ENCODE data around the gene MINK1. TPM values are rescaled to one million over a fixed set of nuclear protein-coding genes. Genes with fewer than 3 reads are reported as not detected.

The MINK1 gene
- total and polyA plus RNA-seq, 2 of the 13 experiments (the other 11 are each of a cell fraction or from before 2014, with no cell fraction given) = 17.2 to 63.9 TPM

GRCh38 chr17:4789951-4790704 lies 43.0 kb upstream of the MINK1 start:
- in situ Hi-C loops (cut with HindIII; ENCODE audit: extremely low pct_ligation_motif_present, low pct_unique_long_range_greater_than_20kb) (loop anchor here (10.0 kb wide), 1 partner anchor 55 kb away; the partner anchor contains the start of genes CXCL16, MED11 and ZMYND15), intact Hi-C loops (cut with micrococcal nuclease; ENCODE audit: unreplicated experiment) (loop anchor here (2.0 kb wide), 1 partner anchor 31 kb away; no protein-coding TSS in a partner anchor)
- Histone ChIP-seq H3K79me2 (ENCODE audit: insufficient read depth, low read length) (peaks cover 15% of the 10 kb centered on the region), H3K4me1 (ENCODE audit: insufficient read depth, low read length) (peaks cover 28% of the 10 kb centered on the region), H3K36me3 (replicated peaks in 1 of 2; ENCODE audit: control insufficient read depth in 1 of 2, insufficient read depth in 2 of 2, low read length in 2 of 2) (peaks cover 0 to 1% of the 10 kb centered on the region in 2 experiments; a peak in 3 of 5 replicates), H3K9me3 (ENCODE audit: low read length) (no peaks in the 10 kb centered on the region), H3K27me3 (ENCODE audit: control insufficient read depth in 1 of 2, insufficient read depth in 2 of 2, low read length in 2 of 2) (no peaks in the 10 kb centered on the region; a peak in 1 of 5 replicates), H3K4me2 (ENCODE audit: low read depth, low read length) (peak overlapping the region; percentile 96), H3K9ac (ENCODE audit: insufficient read depth, low read depth, low read length) (peak overlapping the region; percentile 97), H3K27ac (ENCODE audit: extremely low read length, insufficient read depth, low read length) (peak overlapping the region; percentile 96), H4K20me1 (ENCODE audit: insufficient read depth, low read length) (no peaks in the 10 kb centered on the region), H2AFZ (ENCODE audit: low read length) (no peak overlapping the region), H3K4me3 (replicated peaks in 1 of 3; ENCODE audit: insufficient read depth in 1 of 3, low read depth in 2 of 3, low read length in 3 of 3) (peak overlapping the region; percentile 89 to 94 (median 91))
- no TSS peak for BruUV-seq (replicated peaks)
- CTCF ChIA-PET (ENCODE audit: low intra/inter-chr PET ratio, low total read pairs) = interaction anchor here (1.8 to 4.1 kb wide), 4 partner anchors 58 to 99 kb away, joined by 8 to 51 read pairs (median 10); partner anchors contain the start of genes ARRB2 and MED11
- POLR2A ChIA-PET = interaction anchor here (0.5 to 6.4 kb wide), 26 partner anchors 9 to 150 kb away, joined by 3 to 317 read pairs (median 6); partner anchors contain the start of genes ARRB2, CXCL16, MED11 and MINK1
- FAIRE-seq = no peak
- peak; percentile 82 for ATAC-seq
- peak; percentile 69 for DNase-seq (ENCODE audit: low spot score)
- WGBS (ENCODE audit: low lambda C conversion rate) = 7% methylated on average over 26 of the region's 91 CpGs
- TF ChIP-seq TEF (CRISPR knock-in tag; IDR thresholded peaks at IDR 0.05) (no peak), ZNF136 (CRISPR knock-in tag; IDR thresholded peaks at IDR 0.05; ENCODE audit: low read depth) (no peak), ELF3 (CRISPR knock-in tag; IDR thresholded peaks at IDR 0.05) (peak; percentile 74), HOMEZ (CRISPR knock-in tag; IDR thresholded peaks at IDR 0.05; ENCODE audit: low read depth) (no peak), ZNF576 (CRISPR knock-in tag; IDR thresholded peaks at IDR 0.05) (no peak), HNRNPK (IDR thresholded peaks at IDR 0.05; ENCODE audit: low read depth, low read length, poor library complexity, severe bottlenecking) (peak; percentile 81), ZNF781 (CRISPR knock-in tag; IDR thresholded peaks at IDR 0.05; ENCODE audit: borderline replicate concordance, not compliant biosample characterization) (no peak), ZNF260 (CRISPR knock-in tag; IDR thresholded peaks at IDR 0.05; ENCODE audit: borderline replicate concordance, low read depth) (no peak), RORA (CRISPR knock-in tag; IDR thresholded peaks at IDR 0.05) (no peak), ZNF550 (CRISPR knock-in tag; IDR thresholded peaks at IDR 0.05; ENCODE audit: borderline replicate concordance) (no peak), ZNF746 (CRISPR knock-in tag; IDR thresholded peaks at IDR 0.05) (no peak; the same call in 1 of the 2 replicates), SIX1 (CRISPR knock-in tag; IDR thresholded peaks at IDR 0.05; ENCODE audit: borderline replicate concordance) (no peak), HINFP (CRISPR knock-in tag; IDR thresholded peaks at IDR 0.05; ENCODE audit: low read depth) (peak; percentile 82), AKAP8 (CRISPR knock-in tag; IDR thresholded peaks at IDR 0.05) (no peak), ZNF720 (CRISPR knock-in tag; IDR thresholded peaks at IDR 0.05) (no peak)
- TF ChIP-seq, protein P1, sequence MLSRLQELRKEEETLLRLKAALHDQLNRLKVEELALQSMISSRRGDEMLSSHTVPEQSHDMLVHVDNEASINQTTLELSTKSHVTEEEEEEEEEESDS (CRISPR knock-in tag; IDR thresholded peaks at IDR 0.05; ENCODE audit: borderline replicate concordance) = no peak; the same call in 1 of the 2 replicates
- TF ChIP-seq, protein P2, sequence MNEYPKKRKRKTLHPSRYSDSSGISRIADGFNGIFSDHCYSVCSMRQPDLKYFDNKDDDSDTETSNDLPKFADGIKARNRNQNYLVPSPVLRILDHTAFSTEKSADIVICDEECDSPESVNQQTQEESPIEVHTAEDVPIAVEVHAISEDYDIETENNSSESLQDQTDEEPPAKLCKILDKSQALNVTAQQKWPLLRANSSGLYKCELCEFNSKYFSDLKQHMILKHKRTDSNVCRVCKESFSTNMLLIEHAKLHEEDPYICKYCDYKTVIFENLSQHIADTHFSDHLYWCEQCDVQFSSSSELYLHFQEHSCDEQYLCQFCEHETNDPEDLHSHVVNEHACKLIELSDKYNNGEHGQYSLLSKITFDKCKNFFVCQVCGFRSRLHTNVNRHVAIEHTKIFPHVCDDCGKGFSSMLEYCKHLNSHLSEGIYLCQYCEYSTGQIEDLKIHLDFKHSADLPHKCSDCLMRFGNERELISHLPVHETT (CRISPR knock-in tag; conservative IDR thresholded peaks at IDR 0.05) = no peak; the same call in 1 of the 2 replicates
